Renal pelvis (tissue), 4 donors: ENCODE measurements around the gene EFCAB6. TPM values are rescaled to one million over a fixed set of nuclear protein-coding genes. Genes with fewer than 3 reads are reported as not detected.

Experiments used
- DNase-seq: peaks from one replicate; pipeline ENCODE4 v3.0.0-alpha.2; 2013
- polyA plus RNA-seq, 3 donors: library from polyadenylated mRNA; unstranded; fragments of 120-200 nt; gene quantifications; one replicate each; pipeline ENCODE4 v1.2.1, GENCODE V29; 2013; ENCODE audit not compliant: insufficient read length in 3 of 3

EFCAB6 gene
- polyA plus RNA-seq, 3 donors: 4.3 to 6.0 (median 5.8) TPM

GRCh38 chr22:43530349-43531201 is 281.5 kb downstream of the EFCAB6 start:
- no peak for DNase-seq

- no peak for DNase-seq
Measured at GRCh38 chr22:43529934-43530333, 282.2 kb downstream of the EFCAB6 start.

DNA sequence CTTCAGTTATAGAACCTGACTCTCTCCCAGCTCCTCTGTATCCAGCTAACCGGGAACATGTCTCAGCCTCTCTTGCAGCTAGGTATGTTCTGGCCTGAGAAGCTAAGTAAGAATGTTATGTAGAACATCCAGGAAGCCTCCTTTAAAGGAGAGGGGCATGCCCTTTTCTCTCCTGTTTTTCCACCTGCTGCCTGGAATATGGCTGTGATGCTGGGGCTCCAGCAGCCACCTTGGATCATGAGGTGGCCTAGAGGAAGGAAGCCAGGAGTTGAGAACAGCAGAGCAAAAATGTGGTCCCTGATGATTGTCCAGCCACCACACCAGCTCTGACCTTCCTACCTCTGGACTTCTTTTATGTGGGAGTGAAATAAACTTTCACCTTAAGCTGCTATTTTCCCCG is 282.6 kb downstream of the EFCAB6 start:
- DNase-seq: no peak

DNA sequence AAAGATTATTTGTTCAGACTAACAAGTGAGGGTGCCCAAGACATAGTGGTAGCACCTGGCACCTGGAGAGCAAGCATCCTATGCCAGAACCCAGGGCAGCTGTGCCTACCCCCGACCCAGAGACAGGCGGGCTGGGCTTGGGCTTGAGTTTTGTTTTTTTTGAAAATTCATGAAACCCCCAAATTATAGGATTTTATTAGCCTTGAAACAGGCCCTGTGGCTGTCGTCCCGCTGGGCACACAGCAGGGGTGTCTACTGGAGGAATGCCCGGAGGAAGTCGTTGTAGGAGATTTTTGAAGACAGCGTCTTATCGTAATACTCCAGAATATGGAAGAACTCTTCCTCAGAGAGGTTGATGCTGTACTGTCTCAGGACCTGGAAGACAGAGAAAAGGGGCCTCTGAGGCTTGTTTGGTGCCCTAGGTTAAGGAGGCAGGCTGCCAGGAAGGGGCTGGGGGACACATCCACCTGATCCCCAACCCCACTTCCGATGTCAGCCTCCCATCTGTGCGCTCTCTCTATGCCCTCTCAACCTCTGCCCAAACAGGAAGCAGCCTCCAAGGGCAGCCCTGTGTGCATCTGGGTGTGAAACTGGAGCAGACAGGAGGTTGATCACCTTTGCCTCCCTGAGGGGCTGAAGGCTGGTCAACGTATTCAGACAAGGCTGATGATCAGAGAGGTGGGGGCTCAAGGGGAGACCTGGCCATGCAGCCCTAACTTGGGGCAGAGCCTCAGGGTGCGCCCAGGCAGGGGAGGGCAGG is 283.3 kb downstream of the EFCAB6 start:
- no peak for DNase-seq

DNA sequence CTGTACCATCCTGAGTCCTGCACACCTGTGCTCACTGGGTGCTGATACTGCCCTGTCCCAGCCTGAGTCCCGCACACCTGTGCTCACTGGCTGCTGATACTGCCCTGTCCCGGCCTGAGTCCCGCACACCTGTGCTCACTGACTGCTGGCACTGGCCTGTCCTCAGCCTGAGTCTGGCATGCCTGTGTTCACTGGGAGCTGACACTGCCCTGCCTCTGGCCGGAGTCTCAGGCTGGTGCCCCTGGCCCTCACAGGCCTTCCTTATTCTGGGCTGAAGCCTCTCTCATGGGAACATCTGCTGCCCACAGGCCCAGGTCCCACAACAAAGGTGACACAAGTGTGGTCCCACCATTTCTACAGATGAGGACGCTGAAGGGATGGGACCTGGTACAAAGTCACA is 285.2 kb downstream of the EFCAB6 start:
- no peak for DNase-seq

DNA sequence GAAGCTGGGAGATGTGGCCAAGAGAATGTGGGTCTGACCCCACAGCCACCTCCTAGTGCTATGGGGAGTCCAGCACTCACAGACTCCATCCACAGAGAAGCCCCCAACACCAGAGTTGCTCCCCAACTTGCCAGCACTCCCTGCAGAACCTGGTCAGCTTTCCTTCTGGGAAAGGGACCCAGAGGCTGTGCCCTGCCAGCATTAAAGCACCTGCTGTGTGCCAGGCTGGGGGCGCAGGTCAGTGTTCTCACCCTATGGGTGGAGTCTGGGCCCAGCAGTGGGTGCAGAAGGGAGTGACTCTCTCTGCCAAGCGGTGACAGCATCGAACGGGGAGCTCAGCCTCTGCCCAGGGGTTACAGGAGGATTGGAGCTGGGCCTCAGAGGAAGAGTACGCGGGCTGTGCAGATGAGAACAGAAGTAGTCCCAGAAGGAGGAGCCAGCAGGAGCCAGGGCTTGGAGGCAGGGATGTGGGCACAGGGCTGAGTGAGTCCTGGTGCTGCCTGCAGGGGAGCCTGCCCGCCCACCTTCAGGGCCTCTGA is 285.9 kb downstream of the EFCAB6 start:
- DNase-seq: no peak

DNA sequence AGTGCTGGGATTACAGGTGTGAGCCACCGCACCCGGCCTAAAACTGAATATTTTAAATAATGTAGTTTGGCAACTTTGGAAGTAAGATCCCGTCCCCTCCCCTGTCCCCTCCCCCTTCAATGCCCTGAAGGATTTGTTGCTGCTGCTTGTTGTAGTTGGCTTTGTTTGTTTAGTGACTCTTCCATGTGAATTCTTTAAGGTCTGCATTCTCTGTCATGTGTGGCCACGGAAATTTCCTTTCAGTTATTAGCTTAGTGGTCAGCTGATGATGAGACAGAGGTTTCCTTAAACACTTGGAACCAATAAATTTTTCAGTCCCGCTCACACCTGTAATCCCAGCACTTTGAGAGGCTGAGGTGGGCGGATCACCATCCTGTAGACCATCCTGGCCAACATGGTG is 290.4 kb downstream of the EFCAB6 start:
- no peak for DNase-seq

DNA sequence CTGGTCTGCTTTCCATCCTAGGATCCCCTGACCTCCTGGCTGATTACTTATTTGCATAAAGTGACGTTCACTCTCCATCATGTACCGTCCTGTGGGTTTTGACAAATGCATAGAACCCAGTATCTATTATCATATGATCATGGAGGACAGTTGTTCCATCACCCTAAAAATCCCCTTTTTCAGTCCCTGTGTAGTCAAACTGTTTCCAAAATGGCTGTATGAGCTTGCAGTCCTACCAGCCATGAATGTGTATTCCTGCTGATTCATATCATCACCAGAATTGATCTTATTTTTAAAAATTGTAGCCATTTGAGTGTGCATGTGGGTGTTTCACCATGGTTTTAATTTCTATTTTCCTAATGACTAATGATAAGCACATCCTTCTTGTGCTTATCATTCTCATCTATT is 291.5 kb downstream of the EFCAB6 start:
- DNase-seq: no peak

- no peak for DNase-seq
Measured at GRCh38 chr22:43516996-43517635, 295.0 kb downstream of the EFCAB6 start.

GRCh38 chr22:43516386-43516785 is 295.7 kb downstream of the EFCAB6 start:
- no peak for DNase-seq

DNA sequence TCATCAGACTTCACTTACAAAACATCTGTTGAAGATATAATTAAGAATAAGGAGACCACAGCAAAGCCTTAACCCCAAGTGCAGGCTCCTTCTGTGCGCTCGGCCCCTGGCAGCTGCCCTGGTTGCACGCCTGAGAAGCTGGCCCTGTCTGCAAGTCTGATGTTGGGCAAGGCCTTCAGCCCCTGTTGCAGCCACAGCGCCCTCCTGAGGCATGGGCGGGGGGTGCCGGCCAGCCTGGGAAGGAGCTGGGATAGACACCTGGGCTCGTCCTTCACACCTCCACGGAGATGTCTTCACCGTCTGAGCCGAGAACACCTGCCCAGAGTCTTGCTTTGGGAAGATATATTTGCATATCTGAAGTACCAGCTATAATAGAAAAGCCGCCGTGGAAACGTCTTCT is 296.2 kb downstream of the EFCAB6 start:
- no peak for DNase-seq

DNA sequence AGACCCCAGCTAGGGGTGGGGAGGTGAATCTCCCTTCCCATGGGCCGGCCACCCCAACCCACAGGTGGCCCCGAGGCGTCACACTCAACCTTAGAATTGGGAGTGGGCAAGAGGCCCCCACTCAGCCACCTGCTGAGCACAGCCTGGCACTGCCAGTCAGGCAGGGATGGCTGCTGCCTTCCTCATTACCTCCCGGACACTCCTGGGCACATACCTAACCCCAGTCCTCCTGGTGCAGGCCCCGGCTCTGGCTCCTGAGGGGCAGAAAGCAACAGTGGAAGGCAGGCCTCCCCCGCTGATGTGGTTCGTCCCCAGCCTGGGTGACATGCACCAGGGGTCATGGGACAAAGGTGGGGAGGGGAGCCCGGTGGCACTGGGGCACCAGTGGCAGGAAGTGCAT is 296.7 kb downstream of the EFCAB6 start:
- no peak for DNase-seq

GRCh38 chr22:43514476-43515157 is 297.5 kb downstream of the EFCAB6 start:
- DNase-seq: no peak

- no peak for DNase-seq
Measured at GRCh38 chr22:43512279-43512678, 299.8 kb downstream of the EFCAB6 start.

DNA sequence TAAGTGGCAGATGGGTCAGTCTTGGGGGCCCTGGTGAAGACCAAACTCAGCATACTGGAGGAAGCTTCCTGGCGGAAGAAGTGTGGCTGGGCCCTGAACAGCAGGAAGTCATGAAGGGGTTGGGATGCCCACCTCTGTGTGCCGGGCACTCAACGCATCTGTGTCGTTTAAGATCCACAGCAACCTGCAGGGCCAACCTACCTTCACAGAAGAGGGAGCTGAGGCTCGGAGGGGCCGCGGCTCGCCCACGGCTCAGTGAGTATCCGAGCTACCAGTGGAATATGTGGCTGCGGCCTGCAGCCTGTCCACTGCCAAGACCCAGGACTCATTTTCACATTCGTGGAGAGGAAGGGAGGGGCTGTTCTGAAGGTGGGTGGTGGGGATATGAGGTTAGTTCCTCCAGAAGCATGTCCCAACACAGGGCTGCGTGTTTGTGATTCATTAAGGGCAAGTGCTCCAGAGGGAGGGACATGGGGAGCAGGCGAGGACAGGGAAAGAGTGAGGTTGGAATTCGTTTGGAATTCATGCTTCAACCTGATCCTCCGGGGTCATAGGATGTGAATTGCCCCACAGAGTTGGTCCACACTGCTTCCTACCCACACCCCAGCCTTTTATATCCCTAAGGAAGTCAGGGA is 300.7 kb downstream of the EFCAB6 start:
- DNase-seq: no peak

DNA sequence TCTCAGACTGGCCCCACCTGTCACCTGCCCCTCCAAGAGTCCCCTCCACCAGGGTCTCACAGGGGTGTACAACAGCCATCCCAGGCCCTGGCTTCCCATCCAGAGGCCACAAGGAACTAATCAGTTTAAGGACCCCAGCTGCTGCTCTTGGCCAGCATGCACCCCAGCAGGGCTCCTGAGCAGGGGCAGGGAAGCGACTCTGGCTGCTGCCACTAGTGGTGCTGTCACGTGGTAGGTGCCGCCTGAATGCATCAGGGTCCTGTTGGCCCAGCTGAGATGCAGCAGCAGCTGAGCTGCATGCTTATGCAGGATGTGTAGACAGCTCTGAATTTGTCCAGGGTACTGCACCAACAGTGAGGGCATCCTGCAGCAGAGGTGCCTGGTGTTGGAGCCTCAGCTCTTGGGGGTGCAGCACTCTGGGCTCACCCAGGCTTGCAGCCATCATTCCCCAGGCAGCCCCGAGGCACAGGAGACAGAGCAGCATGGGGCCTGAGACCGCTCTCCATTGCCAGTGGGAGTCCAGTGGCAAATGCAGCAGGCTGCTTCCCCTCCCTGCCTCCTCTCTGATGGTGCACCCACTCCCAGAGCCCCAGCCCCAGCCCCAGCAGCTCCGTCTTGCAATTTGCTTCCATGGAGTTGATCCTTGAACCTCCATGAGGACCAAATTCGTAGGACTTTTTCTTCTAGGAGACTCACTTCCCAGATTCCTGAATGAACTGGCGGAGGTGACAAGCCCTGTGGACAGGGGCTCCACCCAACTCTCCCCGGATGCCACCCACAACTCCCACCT is 301.6 kb downstream of the EFCAB6 start:
- no peak for DNase-seq

GRCh38 chr22:43509337-43509736 is 302.8 kb downstream of the EFCAB6 start:
- DNase-seq: no peak

DNA sequence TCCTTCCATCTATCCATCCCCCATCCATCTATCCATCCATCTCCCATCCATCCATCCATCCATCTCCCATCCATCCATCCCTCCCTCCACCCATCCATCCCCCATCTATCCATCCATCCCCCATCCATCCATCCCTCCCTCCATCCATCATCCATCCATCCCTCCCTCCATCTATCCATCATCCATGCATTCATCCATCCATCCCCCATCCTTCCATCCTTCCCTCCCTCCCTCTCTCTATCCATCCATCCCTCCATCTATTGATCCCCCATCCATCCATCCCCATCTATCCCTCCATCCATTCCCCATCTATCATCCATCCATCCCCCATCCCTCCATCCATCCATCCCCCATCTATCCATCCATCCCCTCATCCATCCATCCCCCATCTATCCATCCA is 303.6 kb downstream of the EFCAB6 start:
- no peak for DNase-seq

GRCh38 chr22:43507235-43507634 is 304.9 kb downstream of the EFCAB6 start:
- DNase-seq: no peak

GRCh38 chr22:43506487-43506886 is 305.6 kb downstream of the EFCAB6 start:
- no peak for DNase-seq

DNA sequence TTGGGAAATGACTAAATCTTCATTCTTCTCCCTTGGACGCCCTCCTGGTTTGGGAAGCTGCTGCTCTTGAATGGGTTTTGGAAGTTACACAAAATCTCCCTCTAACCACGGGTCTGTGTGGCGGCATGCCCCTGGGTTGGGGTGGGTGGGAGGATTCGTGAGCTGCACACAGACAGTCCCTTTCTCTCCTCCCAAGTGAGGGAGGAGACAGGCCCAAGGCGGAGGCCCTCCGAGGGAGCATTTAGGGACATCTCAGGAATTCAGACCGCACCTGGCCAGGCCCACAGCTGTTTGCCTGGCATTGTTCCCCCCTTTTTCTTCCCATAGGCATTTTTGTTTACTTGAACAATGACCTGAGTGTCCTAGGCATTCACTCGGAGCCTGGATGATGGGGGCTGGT is 306.2 kb downstream of the EFCAB6 start:
- no peak for DNase-seq
